Transverse colon (tissue), 3 donors: Measurements from ENCODE around the gene TMEM266.

Experiments used
- EP300 ChIP-seq: sonication (generic); formaldehyde crosslinking; IDR thresholded peaks from one replicate; pipeline ENCODE4 v1.6.1; 2017; ENCODE audit warnings: antibody characterized with exemption, low read depth
- TF ChIP-seq, protein P1 (sequence below), 5 experiments: fragments of 200-600 bp in 3 of 5; fragments of 450-650 bp in 2 of 5; sonication (generic) in 3 of 5; IDR thresholded peaks; 1 replicate in 2 of 5; 2 replicates in 3 of 5; pipeline ENCODE4 v1.5.1; 2016 to 2017; ENCODE audit warnings: antibody characterized with exemption in 5 of 5, inconsistent platforms in 3 of 5, mild to moderate bottlenecking in 2 of 5, moderate library complexity in 1 of 5

DNA sequence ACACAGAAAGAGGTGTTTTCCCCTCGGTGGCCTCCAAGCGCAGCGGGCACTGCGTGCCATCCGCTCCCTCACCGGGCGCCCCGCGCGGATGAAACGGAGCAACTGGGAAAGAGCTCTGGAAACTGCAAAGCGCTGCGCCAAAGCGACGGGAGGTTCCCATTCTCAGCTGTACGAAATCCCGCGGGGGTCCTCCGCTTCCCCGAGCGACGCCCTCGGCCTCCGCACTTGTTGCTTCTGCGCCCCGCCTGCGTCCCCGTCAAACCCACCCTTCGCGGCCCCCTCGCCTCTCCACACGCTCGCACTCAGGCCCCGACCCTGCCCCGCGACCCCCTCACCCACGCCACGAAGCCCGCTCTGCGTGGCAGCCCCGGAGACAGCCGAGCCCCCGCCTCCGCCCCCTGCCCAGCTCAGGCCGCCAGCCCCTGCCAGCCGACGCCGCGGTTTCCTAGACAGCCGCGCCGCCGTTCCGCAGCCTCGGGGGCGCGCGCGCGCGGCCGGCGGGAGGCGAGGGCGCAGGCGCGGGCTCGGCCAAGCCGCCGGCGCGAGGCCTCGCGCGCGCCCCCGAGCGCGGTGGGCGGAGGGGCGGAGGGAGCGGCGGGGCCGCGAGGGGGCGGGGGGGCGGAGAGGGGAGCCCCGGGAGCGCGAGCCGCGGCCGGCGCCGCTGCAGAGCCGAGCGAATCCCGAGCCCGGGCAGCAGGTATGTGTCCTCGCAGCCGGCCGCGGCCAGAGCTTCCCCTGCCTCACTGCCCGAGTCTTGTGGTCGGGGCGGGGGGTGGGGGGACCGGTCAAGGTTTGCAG is at the start of gene TMEM266:
- TF ChIP-seq, protein P1, sequence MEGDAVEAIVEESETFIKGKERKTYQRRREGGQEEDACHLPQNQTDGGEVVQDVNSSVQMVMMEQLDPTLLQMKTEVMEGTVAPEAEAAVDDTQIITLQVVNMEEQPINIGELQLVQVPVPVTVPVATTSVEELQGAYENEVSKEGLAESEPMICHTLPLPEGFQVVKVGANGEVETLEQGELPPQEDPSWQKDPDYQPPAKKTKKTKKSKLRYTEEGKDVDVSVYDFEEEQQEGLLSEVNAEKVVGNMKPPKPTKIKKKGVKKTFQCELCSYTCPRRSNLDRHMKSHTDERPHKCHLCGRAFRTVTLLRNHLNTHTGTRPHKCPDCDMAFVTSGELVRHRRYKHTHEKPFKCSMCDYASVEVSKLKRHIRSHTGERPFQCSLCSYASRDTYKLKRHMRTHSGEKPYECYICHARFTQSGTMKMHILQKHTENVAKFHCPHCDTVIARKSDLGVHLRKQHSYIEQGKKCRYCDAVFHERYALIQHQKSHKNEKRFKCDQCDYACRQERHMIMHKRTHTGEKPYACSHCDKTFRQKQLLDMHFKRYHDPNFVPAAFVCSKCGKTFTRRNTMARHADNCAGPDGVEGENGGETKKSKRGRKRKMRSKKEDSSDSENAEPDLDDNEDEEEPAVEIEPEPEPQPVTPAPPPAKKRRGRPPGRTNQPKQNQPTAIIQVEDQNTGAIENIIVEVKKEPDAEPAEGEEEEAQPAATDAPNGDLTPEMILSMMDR (IDR thresholded peaks at IDR 0.05): no peak
- TF ChIP-seq EP300: no peak
